Kidney epithelial cell (primary cell): ENCODE data around the gene SH3YL1. TPM values are rescaled to one million over a fixed set of nuclear protein-coding genes. Genes with fewer than 3 reads are reported as not detected.

ENCODE experiments used
- DNase-seq: peaks from one replicate; pipeline ENCODE4 v3.0.0-alpha.2; 2010; ENCODE audit warnings: low read depth
- H3K27me3 ChIP-seq: 2 replicates; pipeline ENCODE4 v1.6.0; 2011; ENCODE audit warnings: low read length; ENCODE audit not compliant: control insufficient read depth, insufficient read depth
- H3K36me3 ChIP-seq: 2 replicates; pipeline ENCODE4 v1.5.1; 2011; ENCODE audit warnings: low read length; ENCODE audit not compliant: control insufficient read depth, insufficient read depth
- H3K4me3 ChIP-seq: 2 replicates; pipeline ENCODE4 v1.5.1; 2011; ENCODE audit warnings: low read depth, mild to moderate bottlenecking, control low read depth, low read length
- CTCF ChIP-seq: IDR thresholded peaks from 2 replicates; pipeline ENCODE4 v1.5.1; 2011; ENCODE audit warnings: mild to moderate bottlenecking, moderate library complexity, low read length, control low read depth, inconsistent platforms; ENCODE audit not compliant: insufficient read depth, poor library complexity, severe bottlenecking
- total RNA-seq: library from RNA; depleted of rRNA; stranded (reverse); fragments of >200 nt; gene quantifications from 2 replicates; pipeline ENCODE4 v1.2.3, GENCODE V29; 2015

Gene SH3YL1
- total RNA-seq, result 41.4 and 50.2 TPM in 2 replicates

GRCh38 chr2:263774-264492 is at the start of gene SH3YL1:
Gene SH3YL1 (minus strand): TSS chr2:264032. CDS start chr2:263984, 48 bp downstream.
- DNase-seq, result no peak
- Histone ChIP-seq H3K27me3 (no peaks in the 10 kb centered on the region), H3K36me3 (no peaks in the 10 kb centered on the region), H3K4me3 (peak within 1 kb of the TSS; percentile 83)
- TF ChIP-seq CTCF, result no peak

GRCh38 chr2:310994-311393 is 47.2 kb upstream of the SH3YL1 start:
- no peaks in the 10 kb centered on the region for H3K27me3 ChIP-seq
- no peak for TF ChIP-seq CTCF
- H3K36me3 ChIP-seq, result no peaks in the 10 kb centered on the region
- H3K4me3 ChIP-seq, result no peak overlapping the region
- no peak for DNase-seq

- H3K36me3 ChIP-seq, result no peaks in the 10 kb centered on the region
- H3K27me3 ChIP-seq, result no peaks in the 10 kb centered on the region
- TF ChIP-seq CTCF, result no peak
- no peak overlapping the region for H3K4me3 ChIP-seq
- no peak for DNase-seq
Measured at GRCh38 chr2:309954-310510, 46.2 kb upstream of the SH3YL1 start.

GRCh38 chr2:309148-309953 is 45.5 kb upstream of the SH3YL1 start:
- no peaks in the 10 kb centered on the region for H3K36me3 ChIP-seq
- DNase-seq, result no peak
- H3K27me3 ChIP-seq, result no peaks in the 10 kb centered on the region
- H3K4me3 ChIP-seq, result no peak overlapping the region
- no peak for TF ChIP-seq CTCF

- no peaks in the 10 kb centered on the region for H3K27me3 ChIP-seq
- no peak for TF ChIP-seq CTCF
- H3K36me3 ChIP-seq, result no peaks in the 10 kb centered on the region
- no peak overlapping the region for H3K4me3 ChIP-seq
- no peak for DNase-seq
Measured at GRCh38 chr2:305366-305765, 41.5 kb upstream of the SH3YL1 start.
